Loucy (cell line): ENCODE measurements around the gene PPFIA4.

Source experiments
- H2AFZ ChIP-seq: fragments of 200-600 bp; sonication (generic); 2 replicates; pipeline ENCODE4 v1.6.0; 2016; ENCODE audit warnings: antibody characterized with exemption, mild to moderate bottlenecking, low read length, moderate library complexity
- H3F3A ChIP-seq: fragments of 200-600 bp; 2 replicates; pipeline ENCODE4 v1.6.0; 2016; ENCODE audit warnings: antibody characterized with exemption, low read depth, mild to moderate bottlenecking
- H3K27me3 ChIP-seq: fragments of 200-600 bp; sonication (generic); 2 replicates; pipeline ENCODE4 v1.6.1; 2014; ENCODE audit warnings: low read length, mild to moderate bottlenecking; ENCODE audit not compliant: insufficient read depth, poor library complexity, severe bottlenecking
- H3K36me3 ChIP-seq: fragments of 200-600 bp; sonication (generic); 2 replicates; pipeline ENCODE4 v1.6.1; 2016; ENCODE audit warnings: low read length; ENCODE audit not compliant: insufficient read depth
- H3K4me1 ChIP-seq: fragments of 200-600 bp; sonication (generic); 2 replicates; pipeline ENCODE4 v1.5.1; 2014; ENCODE audit warnings: low read length, mild to moderate bottlenecking; ENCODE audit not compliant: insufficient read depth, poor library complexity, severe bottlenecking
- H3K4me2 ChIP-seq: fragments of 200-600 bp; sonication (generic); 2 replicates; pipeline ENCODE4 v1.6.0; 2014; ENCODE audit warnings: antibody characterized with exemption, low read length, low read depth, mild to moderate bottlenecking; ENCODE audit not compliant: poor library complexity, severe bottlenecking
- H3K4me3 ChIP-seq: fragments of 200-600 bp; sonication (generic); 2 replicates; pipeline ENCODE4 v1.5.1; 2014; ENCODE audit warnings: low read length, mild to moderate bottlenecking, mixed read lengths; ENCODE audit not compliant: poor library complexity, severe bottlenecking
- H3K79me2 ChIP-seq: fragments of 200-600 bp; sonication (generic); 2 replicates; pipeline ENCODE4 v1.6.1; 2014; ENCODE audit warnings: low read length; ENCODE audit not compliant: insufficient read depth
- H3K9ac ChIP-seq: fragments of 200-600 bp; sonication (generic); 2 replicates; pipeline ENCODE4 v1.6.0; 2014; ENCODE audit warnings: mild to moderate bottlenecking, low read depth, low read length, moderate library complexity; ENCODE audit not compliant: poor library complexity, severe bottlenecking
- H3K9me2 ChIP-seq: fragments of 200-600 bp; sonication (generic); replicated peaks from 2 replicates; pipeline ENCODE4 v1.6.1; 2016; ENCODE audit warnings: low read depth, low read length, mixed read lengths
- H3K9me3 ChIP-seq: fragments of 200-600 bp; sonication (generic); 2 replicates; pipeline ENCODE4 v1.6.1; 2014; ENCODE audit warnings: mild to moderate bottlenecking, antibody characterized with exemption, low read length, low read depth; ENCODE audit not compliant: insufficient read depth
- H4K20me1 ChIP-seq: fragments of 200-600 bp; sonication (generic); 2 replicates; pipeline ENCODE4 v1.6.0; 2014; ENCODE audit warnings: antibody characterized with exemption, low read length, mild to moderate bottlenecking; ENCODE audit not compliant: insufficient read depth, poor library complexity, severe bottlenecking
- EZH2phosphoT487 ChIP-seq: fragments of 200-600 bp; IDR thresholded peaks from 2 replicates; pipeline ENCODE4 v1.6.1; 2018; ENCODE audit warnings: antibody characterized with exemption, mild to moderate bottlenecking, moderate library complexity, borderline replicate concordance
- TF ChIP-seq, protein P1 (sequence below): fragments of 200-600 bp; sonication (generic); conservative IDR thresholded peaks from 2 replicates; pipeline ENCODE4 v1.5.1; 2014; ENCODE audit warnings: mild to moderate bottlenecking, antibody characterized with exemption, low read length

PPFIA4 gene

DNA sequence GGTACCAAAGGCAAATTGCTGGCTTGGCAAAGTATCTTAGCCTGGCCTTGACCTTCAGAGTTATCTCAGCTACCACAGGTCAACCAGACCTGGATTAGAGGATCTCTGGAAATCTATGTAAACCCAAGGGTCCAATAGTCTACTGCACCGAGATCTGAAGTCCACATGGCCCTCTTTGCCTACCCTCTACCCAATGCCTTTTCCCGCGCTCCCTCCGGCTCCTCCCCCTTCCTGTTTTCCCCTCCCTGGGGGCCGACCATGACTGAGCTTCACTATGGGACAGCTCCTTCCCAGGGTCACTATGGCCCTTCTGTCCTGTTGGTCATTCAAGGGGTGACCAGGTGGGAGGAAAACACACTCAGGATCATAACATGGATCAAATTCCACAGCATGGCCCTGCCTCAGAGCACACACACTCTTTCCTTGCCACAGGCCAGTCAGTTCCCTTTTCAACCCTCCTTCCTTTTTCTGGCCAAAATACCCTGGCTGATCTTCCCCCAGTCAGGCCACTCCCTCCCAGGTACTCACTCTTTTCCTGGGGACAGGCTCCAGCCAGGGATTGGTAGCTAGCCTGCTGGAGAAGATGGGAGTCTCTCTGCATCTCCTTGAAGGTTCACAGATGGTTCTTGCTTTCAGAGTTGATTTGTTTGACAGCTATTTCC is 38.2 kb upstream of the PPFIA4 start:
- H3K9ac ChIP-seq = no peak overlapping the region
- no peaks in the 10 kb centered on the region for H4K20me1 ChIP-seq
- H3K4me3 ChIP-seq = no peak overlapping the region
- no peak overlapping the region for H3K4me2 ChIP-seq
- no peak for TF ChIP-seq EZH2phosphoT487
- TF ChIP-seq, protein P1, sequence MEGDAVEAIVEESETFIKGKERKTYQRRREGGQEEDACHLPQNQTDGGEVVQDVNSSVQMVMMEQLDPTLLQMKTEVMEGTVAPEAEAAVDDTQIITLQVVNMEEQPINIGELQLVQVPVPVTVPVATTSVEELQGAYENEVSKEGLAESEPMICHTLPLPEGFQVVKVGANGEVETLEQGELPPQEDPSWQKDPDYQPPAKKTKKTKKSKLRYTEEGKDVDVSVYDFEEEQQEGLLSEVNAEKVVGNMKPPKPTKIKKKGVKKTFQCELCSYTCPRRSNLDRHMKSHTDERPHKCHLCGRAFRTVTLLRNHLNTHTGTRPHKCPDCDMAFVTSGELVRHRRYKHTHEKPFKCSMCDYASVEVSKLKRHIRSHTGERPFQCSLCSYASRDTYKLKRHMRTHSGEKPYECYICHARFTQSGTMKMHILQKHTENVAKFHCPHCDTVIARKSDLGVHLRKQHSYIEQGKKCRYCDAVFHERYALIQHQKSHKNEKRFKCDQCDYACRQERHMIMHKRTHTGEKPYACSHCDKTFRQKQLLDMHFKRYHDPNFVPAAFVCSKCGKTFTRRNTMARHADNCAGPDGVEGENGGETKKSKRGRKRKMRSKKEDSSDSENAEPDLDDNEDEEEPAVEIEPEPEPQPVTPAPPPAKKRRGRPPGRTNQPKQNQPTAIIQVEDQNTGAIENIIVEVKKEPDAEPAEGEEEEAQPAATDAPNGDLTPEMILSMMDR = no peak
- H3K36me3 ChIP-seq = no peaks in the 10 kb centered on the region
- H3K9me2 ChIP-seq = no peaks in the 10 kb centered on the region
- H3K27me3 ChIP-seq = no peaks in the 10 kb centered on the region
- no peaks in the 10 kb centered on the region for H3F3A ChIP-seq
- no peak overlapping the region for H2AFZ ChIP-seq
- no peaks in the 10 kb centered on the region for H3K9me3 ChIP-seq
- H3K79me2 ChIP-seq = no peaks in the 10 kb centered on the region
- no peaks in the 10 kb centered on the region for H3K4me1 ChIP-seq

DNA sequence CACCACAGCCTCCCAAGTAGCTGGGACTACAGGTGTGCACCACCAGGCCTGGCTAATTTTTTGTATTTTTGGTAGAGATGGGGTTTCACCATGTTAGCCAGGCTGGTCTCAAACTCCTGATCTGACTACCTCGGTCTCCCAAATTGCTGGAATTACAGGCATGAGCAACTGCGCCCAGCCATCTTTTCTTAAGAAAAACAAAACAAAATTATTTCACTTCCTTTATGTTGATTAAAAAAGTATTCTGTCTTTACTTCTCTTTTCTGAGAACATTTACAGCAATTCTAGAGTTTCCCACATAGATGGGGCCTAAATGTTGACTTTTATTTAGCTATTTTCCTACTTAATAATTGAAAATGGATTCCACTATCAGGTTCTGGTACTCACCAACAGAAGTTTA is 36.4 kb upstream of the PPFIA4 start:
- peaks cover 4% of the 10 kb centered on the region for H3K4me1 ChIP-seq
- H3K4me3 ChIP-seq = no peak overlapping the region
- no peaks in the 10 kb centered on the region for H3K9me3 ChIP-seq
- no peak for TF ChIP-seq EZH2phosphoT487
- TF ChIP-seq, protein P1 = no peak
- no peak overlapping the region for H2AFZ ChIP-seq
- no peaks in the 10 kb centered on the region for H4K20me1 ChIP-seq
- H3K36me3 ChIP-seq = no peaks in the 10 kb centered on the region
- H3K27me3 ChIP-seq = no peaks in the 10 kb centered on the region
- H3K4me2 ChIP-seq = no peak overlapping the region
- no peaks in the 10 kb centered on the region for H3K79me2 ChIP-seq
- H3F3A ChIP-seq = no peaks in the 10 kb centered on the region
- H3K9me2 ChIP-seq = no peaks in the 10 kb centered on the region
- no peak overlapping the region for H3K9ac ChIP-seq

DNA sequence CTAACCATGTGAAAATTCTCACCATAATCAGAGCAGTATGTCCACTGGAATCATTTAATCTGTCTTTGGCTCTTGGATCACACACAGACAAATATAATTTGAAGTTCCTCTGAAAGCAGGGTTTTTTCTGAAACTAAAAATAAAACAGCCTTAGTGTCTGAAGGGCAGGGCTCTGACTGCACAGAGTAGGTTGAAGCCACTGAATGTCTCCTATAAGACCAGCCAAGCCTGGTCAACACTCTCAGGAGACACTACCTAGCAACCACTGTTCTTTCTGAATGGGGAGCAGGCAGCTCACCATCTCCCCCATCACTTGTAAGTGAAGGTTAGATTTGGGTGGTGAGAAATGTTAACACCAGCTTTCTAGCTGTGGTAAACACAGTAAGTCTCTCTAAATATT is 35.2 kb upstream of the PPFIA4 start:
- Histone ChIP-seq H3K9me3 (no peaks in the 10 kb centered on the region), H2AFZ (no peak overlapping the region), H3K4me3 (no peak overlapping the region), H3F3A (no peaks in the 10 kb centered on the region), H3K9ac (no peak overlapping the region), H3K4me2 (no peak overlapping the region), H3K27me3 (no peaks in the 10 kb centered on the region), H3K4me1 (peaks cover 4% of the 10 kb centered on the region), H3K9me2 (no peaks in the 10 kb centered on the region), H3K36me3 (no peaks in the 10 kb centered on the region), H4K20me1 (no peaks in the 10 kb centered on the region), H3K79me2 (no peaks in the 10 kb centered on the region)
- no peak for TF ChIP-seq EZH2phosphoT487
- TF ChIP-seq, protein P1 = no peak
